Activated CD8-positive, alpha-beta memory T cell treated with anti-CD3 and anti-CD28 coated beads for 1 hour (primary cell): Measurements from ENCODE around the gene USP34.

Experiments used
- DNase-seq, 2 donors: peaks; one replicate each; pipeline ENCODE4 v3.0.0-alpha.2; 2020; ENCODE audit warnings: low read depth in 1 of 2; ENCODE audit errors: extremely low read depth in 1 of 2

USP34 gene

DNA sequence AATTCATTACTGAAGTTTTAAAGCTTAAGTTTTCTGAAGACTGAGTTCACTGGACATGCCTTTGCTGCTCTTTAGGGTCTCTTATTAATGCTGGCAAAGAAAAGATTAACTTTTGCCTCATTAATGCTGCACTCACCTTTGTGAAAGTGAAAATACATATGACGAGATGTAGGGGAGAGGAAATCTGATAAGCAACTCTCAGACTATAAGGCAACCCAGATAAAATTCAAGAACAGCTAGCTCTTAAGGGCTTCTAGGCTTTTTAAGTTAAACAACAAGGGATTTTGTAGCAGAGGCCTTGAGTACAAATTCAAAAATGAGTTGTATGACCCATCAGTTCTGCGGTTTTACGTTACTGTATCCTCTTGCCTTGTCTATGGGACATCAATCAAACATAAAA is 143.7 kb downstream of the USP34 start:
- DNase-seq = no peak

DNA sequence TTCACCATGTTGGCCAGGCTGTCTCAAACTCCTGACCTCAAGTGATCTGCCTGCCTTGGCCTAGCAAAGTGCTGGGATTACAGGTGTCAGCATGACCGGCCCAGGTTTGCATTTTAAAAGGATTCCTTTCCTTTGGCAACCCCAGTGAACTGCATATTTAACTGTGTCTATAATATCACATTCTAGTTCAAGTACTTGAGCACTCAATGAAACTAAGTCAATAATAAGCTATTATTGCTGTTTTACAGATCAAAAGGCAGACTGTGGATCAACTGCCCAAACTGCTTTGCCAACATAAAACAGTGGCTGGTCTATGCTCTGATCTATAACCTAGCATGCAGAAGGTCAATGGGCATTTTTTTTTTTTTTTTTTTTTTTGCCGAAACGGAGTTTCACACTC is 144.5 kb downstream of the USP34 start:
- no peak for DNase-seq

DNA sequence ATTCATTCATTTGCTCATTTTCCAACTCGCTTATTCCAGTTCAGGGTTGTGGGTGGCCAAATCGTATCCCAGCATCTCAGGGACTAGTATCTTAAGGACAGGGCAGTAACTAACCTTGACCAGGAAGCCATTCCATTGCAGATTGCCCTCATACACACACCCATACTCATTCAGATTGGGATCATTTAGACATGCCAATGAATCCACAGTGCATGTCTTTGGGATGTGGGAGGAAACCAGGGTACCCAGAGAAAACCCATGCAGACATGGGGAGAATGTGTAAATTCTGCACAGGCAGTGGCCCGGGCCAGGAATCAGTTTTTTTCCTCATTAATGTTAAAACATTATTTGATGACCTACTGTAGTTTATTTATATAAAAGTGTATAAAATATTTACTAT is 150.7 kb downstream of the USP34 start:
- DNase-seq = no peak

DNA sequence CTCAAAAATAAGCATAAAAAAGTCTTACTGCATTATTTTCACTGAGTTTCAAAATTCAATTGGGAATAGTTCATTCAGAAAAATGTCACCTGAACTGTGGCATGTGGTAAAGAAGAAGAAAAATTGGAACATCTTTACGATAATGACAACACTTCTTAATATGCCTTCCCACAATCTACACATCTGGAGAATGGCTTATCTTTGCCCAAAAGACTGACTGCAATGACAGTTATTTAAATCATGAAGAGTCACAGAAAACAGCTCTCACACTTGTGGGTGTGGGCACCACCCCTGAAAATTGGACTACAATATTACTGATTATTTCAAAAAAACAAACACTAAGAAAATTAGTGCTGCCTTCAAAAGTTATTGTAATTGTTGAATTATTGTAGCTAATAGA is 152.3 kb downstream of the USP34 start:
- no peak for DNase-seq

DNA sequence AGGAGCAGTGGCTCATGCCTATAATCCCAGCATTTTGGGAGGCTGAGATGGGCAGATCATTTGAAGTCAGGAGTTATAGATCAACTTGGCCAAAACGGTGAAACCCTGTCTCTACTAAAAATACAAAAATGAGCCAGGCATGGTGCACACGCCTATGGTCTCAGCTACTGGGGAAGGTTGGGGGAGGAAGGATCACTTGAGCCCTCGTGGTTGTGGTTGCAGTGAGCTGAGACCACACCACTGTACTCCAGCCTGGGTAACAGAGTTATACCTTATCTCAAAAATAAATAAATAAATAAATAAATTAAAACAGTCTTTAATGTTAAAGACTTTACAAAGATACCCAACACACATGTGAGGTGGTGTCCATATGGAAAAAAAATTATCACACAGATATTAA is 174.9 kb downstream of the USP34 start:
- no peak for DNase-seq

DNA sequence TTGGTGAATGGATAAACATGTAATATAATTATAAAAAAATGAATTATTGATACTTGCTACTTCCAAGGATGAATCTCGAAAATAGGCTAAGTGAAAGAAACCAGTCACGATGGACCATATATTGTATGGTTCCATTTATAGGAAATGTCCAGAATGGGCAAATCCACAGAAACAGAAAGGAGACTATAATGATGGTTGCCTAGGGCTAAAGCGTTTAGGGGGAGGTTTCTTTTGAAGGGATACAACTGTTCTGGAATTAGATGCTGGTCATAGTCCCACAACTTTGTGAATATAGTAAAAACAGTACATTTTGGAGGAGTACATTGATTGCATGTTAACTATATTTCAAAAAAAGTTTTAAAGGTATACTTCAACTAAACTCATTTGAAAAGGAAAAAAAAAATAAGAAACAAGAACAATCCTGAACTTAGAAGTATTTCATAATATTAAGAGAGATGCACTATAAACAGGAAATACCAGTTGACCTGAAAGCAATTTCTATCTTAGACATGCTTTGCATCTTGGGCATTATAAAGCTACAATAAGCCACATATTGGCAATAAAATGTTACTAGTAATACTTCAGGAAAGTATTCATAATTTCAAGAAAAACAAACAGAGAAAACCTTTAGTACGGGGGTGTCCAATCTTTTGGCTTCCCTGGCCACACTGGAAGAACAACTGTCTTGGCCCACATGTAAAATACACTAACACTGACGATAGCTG is 178.9 kb downstream of the USP34 start:
- DNase-seq = no peak

DNA sequence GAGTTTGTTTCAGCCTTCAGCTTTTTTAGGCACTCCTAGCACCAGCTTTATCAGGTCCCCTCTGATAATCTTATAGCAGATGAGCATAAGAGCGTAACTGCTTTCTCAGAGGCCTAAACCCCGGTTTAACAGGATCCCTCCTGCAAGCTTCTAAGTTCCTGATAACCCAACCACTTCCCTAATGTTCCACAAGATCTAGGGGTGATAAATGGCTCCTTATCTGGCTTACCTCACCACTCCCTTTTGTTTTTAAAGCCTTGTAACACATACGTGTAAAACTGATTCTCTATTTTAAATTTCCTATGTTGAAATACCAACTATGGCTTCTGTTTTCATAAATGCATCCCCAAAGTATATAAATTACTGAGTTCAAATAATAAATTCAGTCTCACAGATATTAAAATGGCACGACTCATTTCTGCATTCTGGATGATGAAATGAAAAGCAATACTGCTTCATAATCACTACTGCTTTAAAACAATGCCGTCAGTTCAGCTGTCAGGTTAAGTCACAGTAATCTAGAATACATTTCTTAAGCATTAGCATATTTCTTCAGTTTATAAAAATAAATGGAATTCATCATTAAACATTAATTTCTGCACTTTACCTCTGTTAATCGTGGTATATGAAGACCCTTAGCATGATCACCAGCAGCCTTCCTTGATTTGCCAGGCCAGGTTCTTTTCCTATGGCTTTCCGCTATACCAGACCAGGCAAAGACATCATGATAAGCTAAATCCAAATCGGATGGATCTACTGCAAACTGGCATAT is 182.6 kb downstream of the USP34 start:
- DNase-seq = no peak

DNA sequence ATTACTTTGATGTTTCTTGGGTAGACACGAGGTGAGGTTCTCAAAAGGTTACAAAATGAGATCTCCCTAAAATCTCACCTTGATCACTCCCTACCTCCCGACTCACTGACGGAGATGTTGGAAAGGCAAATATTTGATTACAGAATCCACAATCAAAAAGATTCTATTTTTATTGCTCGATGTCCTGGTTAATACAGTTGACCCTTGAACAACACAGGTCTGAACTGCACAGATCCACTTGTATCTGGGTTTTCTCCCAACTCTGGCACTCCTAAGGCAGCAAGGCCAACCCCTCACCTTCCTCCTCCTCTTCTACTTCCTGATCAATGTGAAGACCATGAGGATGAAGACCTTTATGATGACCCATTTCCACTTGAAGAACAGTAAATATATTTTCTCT is 183.6 kb downstream of the USP34 start:
- DNase-seq = no peak

DNA sequence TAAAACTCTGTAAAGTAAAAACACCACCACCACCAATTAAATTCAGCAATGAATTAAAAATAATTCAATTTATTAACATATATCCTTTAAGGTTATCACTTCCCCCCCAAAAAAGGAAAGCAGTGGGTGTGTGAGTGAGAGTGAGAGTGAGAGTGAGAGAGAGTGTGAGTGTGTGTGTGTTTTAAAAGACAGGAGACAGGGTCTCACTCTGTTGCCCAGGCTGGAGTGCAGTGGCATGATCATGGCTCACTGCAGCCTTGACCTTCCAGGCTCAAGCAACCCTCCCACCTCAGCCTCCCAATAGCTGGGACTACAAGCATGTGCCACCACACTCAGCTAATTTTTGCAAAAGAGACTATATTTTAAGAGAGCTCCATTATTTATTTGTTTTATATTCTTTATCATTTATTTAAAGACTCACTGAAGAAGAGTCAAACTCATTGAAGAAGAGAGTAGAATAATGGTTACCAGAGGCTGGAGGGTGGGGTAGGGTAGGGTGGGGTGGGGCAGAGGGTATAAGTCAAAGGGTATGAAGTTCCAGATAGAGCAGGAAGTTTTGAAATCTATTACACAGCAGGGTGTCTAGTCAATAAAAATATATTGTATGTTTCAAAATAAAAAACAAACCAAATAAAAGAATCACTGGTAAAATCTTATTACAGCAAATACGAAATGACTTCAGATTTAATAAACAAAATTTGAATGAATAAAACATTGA is 187.3 kb downstream of the USP34 start:
- no peak for DNase-seq

DNA sequence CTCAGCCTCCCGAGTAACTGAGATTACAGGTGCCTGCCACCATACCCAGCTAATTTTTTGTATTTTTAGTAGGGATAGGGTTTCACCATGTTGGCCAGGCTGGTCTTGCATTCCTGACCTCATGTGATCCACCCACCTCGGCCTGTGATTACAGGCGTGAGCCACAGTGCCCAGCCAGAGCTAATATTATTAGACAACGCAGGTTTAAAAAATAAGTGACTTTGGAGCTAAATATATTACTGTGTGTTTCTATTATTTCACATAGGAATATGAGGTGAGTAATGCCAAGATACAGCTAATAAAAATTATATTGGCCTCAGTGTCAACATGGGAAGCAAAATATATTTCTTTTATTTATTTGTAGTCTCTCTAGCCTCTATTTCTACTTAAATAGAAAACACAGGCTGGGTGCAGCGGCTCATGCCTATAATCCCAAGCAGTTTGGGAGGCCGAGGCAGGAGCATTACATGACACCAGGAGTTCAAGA is 188.7 kb downstream of the USP34 start:
- DNase-seq = no peak

DNA sequence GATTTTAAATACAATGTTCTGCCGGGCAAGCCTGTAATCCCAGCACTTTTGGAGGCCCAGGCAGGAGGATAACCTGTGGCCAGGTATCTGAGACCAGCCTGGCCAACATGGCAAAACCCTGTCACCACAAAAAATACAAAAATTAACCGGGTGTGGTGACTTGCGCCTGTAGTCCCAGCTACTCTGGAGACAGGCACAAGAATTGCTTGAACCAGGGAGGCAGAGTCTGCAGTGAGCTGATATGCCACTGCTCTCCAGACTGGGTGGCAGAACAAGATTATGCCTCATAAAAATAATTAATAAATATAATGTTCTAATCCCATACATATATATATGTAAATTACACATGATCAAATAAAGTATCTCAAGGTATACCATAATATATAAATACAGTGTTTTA is 189.6 kb downstream of the USP34 start:
- DNase-seq = no peak

DNA sequence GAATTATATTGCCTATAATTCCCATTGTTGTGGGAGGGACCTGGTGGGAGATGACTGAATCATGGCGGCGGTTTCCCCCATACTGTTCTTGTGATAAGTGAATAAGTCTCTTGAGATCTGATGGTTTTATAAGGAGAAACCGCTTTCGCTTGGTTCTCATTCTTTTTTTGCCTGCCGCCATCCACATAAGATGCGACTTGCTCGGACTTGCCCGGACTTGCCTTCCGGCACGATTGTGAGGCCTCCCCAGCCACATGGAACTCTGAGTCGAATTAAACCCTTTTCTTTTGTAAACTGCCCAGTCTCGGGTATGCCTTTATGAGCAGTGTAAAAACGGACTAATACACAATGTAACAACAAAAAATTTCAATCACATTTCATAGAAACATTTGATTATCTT is 193.1 kb downstream of the USP34 start:
- DNase-seq = no peak

DNA sequence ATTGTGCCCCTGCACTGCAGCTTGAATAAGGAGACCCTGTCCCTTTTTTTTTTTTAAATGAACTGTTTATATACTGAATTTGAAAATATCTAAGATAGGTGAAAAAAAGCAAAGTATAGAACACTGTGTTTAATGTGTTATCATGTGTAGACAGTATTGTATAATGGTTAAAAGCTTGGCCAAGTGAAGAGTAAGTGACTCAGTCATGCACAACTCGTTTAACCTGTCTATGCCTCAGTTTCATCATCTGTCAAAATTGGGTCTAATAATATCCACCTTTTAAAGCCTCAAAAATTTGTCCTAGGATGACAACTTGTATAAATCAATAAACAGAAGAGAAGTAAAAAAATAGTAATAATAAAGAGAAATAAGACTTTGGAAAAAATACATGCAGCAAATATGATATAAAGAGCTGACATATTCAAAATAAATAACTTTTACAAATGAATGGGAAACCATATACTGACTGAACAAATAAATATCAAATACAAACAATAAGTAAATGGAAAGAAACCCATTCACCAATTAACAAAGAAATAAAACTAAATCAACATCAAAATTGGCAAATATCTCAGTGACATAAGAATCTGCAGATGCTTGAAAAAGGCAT is 195.2 kb downstream of the USP34 start:
- no peak for DNase-seq

DNA sequence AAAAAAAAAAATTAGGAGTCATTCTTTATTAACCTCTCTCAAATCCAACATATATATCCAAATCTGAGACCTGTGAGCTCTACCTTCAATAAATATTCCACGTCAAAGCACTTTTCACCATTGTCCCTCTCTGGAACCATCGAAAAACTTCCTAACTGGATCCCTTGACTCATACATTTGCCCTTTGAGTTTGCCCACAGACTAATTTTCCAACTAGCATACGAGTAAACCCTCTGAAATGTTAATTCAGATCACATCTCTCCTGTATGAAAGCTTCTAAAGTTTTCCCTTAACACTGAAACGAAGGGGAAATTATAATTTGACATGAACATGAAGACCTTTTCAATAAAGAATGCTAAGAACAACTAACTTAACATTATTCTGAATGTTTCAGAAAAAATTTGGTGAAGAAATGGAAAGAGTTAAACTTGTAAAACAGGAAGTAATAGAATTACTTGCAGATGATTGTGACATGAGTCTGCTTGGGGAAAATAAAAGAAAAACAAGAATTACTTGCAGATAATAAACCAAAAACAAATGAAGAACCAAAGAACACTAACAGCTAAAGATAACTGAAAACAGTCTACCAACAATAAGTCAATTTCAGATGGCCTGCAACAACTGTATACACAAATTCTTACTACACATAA is 198.3 kb downstream of the USP34 start:
- DNase-seq = no peak

DNA sequence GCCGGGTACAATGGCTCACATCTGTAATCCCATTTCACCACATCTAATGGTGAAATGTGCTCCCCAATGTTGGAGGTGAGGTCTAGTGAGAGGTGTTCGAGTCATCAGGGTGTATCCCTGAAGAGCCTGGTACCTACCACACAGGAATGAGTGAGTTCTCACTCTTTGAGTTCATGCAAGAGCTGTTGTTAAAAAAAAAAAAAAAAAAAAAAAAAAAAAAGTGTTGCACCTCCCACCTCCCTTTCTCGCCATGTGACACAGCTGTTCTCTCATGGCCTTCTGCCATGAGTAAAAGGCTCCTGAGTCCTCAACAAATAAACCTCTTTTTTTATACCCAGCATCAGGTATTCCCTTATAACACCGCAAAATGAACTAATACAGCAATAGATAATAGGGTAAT is 202.6 kb downstream of the USP34 start:
- no peak for DNase-seq

DNA sequence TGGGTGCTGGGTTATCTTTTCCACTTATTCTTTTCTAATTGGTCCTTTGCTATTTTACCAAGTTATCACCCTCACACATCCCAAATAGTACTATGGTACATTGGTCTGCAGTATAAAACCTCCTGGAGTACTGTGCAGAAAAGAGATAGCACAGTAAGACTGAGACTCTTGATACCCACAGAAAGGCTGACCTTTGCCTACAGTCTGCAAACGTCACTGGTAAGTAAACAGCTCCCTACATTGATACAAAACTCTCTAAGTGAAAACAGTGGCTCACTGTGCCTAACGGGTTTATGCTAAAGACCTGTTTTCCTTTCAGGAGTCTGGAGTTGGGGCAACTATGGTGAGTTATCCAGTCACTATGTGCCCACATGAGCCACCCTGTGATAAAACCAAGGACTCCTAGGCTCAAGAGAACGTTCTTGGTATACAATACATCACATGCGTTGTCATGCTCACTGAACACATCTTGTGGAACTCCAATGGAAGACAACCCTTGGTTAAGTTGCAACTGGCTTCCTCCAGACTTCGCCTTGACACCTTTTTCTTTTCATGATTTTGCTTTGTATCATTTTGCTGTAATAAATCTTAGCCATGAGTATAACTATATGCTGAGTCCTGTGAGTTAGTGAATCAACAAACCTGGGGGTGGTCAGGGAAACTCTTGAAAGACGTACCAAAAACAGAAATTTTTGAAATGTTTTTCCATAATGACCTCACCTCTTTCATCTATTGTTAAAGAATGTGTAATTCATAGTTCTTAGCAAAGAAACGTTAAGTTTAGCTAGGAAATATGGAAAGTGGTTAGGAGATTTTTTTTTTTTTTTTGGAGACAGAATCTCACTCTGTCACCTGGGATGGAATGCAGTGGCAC is 204.0 kb downstream of the USP34 start:
- DNase-seq = no peak

DNA sequence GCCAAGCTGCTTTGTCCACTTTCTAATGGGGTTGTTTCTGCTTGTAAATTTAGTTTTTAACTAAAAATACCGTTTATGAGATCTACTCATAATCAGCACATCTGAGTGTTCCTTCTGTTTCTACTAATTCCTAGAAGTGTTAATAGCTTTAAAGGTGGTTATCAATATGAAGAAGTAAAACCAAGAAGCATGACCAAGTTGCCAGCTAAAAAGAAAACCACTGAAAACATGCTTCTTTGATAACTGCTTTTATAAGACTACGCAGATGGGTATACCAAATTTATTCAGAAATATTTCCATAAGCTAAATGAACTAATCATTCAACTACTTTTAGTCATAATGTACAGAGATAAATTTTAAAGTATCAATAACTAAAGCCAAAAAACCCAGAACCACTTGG is 207.1 kb downstream of the USP34 start:
- no peak for DNase-seq

DNA sequence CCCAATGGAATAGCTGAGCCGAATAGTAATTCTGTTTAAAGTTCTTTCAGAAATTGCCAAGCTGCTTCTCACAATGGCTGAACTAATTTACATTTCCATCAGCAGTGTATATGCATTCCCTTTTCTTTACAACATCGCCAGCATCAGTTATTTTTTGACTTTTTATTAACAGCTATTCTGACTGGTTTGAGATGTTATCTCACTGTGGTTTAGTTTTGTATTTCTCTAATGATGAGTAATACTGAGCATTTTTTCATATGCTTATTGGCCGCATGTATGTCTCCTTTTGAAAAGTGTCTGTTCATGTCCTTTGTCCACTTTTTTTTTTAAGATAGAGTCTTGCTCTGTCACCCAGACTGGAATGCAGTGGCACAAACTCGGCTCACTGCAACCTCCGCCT is 208.2 kb downstream of the USP34 start:
- no peak for DNase-seq

DNA sequence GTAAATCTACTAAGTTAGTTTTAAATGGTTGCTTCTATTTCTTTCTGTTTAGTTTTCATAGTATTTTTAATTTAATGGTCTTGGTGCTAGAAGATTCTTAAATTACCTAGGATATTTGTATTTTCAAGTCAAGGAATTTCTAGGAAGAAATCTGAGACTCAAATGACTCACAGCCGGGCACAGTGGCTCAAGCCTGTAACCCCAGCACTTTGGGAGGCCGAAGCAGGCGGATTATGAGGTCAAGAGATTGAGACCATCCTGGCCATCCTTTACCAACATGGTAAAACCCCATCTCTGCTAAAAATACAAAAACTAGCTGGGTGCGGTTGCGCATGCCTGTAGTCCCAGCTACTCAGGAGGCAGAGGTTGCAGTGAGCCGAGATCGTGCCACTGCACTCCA is 213.4 kb downstream of the USP34 start:
- no peak for DNase-seq
